HepG2 (cell line): ENCODE results near the gene CACNA2D3.

Experiments used
- CEBPB ChIP-seq: IDR thresholded peaks from 2 replicates; pipeline ENCODE4 v1.6.1; 2011; ENCODE audit warnings: low read depth, low read length, improper control_type of control experiment, borderline replicate concordance
- ETV6 ChIP-seq: sonication (generic); formaldehyde crosslinking; conservative IDR thresholded peaks from 2 replicates; pipeline ENCODE4 v1.4.0; 2020; ENCODE audit warnings: missing genetic modification reagents
- GABPA ChIP-seq, 2 experiments: IDR thresholded peaks; 2 replicates each; pipeline ENCODE4 v1.6.1; 2011 to 2016; ENCODE audit warnings: low read depth in 2 of 2, low read length in 1 of 2, missing biosample characterization in 1 of 2, missing genetic modification characterization in 1 of 2
- KDM3A ChIP-seq: IDR thresholded peaks from 2 replicates; pipeline ENCODE4 v1.6.1; 2018; ENCODE audit warnings: low read depth, missing compliant biosample characterization
- PLRG1 ChIP-seq: fragments of 450-650 bp; conservative IDR thresholded peaks from 2 replicates; pipeline ENCODE4 v1.6.1; 2016
- POLR2A ChIP-seq, 2 experiments: IDR thresholded peaks; 2 replicates each; pipeline ENCODE4 v1.6.1; 2011; ENCODE audit warnings: low read depth in 2 of 2, low read length in 2 of 2, mild to moderate bottlenecking in 1 of 2, moderate library complexity in 1 of 2; ENCODE audit not compliant: insufficient read depth in 1 of 2
- REL ChIP-seq: sonication (generic); formaldehyde crosslinking; conservative IDR thresholded peaks from 2 replicates; pipeline ENCODE4 v1.8.0; 2022; ENCODE audit warnings: mild to moderate bottlenecking, missing genetic modification reagents, moderate library complexity
- TSC22D2 ChIP-seq: sonication (generic); formaldehyde crosslinking; IDR thresholded peaks from 2 replicates; pipeline ENCODE4 v1.5.1; 2020; ENCODE audit warnings: missing genetic modification reagents, mild to moderate bottlenecking, borderline replicate concordance
- ZNF501 ChIP-seq: sonication (generic); formaldehyde crosslinking; IDR thresholded peaks from 2 replicates; pipeline ENCODE4 v1.5.1; 2020; ENCODE audit warnings: mild to moderate bottlenecking, moderate library complexity, missing genetic modification reagents
- TF ChIP-seq, protein P1 (sequence below): sonication (generic); formaldehyde crosslinking; IDR thresholded peaks from 2 replicates; pipeline ENCODE4 v1.5.0; 2020; ENCODE audit warnings: mild to moderate bottlenecking, missing genetic modification reagents, moderate library complexity
- TF ChIP-seq, protein P2 (sequence below): sonication (generic); formaldehyde crosslinking; IDR thresholded peaks from 2 replicates; pipeline ENCODE4 v1.4.0; 2020; ENCODE audit warnings: missing genetic modification reagents

DNA sequence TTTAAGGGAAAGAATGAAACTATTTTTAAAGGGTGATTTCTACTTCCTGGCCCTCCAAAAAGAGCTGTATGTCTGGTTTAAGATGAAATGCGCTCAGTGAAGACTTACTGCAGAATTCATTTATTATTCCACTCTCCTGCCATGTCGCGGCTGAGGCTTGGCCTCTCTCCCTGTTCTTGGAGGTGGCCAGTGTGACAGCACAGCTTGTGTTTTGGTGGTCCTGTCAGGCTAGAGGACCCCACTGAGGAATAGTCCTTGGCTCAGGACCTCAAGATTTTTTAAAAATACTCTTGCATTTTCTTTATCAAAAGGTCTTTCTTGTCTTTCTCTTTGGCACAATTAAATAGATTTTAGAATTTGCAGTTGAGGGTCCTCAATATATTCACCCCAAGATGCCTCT is 421.1 kb downstream of the CACNA2D3 start:
- no peak for TF ChIP-seq TSC22D2
- no peak for TF ChIP-seq CEBPB
- TF ChIP-seq, protein P1, sequence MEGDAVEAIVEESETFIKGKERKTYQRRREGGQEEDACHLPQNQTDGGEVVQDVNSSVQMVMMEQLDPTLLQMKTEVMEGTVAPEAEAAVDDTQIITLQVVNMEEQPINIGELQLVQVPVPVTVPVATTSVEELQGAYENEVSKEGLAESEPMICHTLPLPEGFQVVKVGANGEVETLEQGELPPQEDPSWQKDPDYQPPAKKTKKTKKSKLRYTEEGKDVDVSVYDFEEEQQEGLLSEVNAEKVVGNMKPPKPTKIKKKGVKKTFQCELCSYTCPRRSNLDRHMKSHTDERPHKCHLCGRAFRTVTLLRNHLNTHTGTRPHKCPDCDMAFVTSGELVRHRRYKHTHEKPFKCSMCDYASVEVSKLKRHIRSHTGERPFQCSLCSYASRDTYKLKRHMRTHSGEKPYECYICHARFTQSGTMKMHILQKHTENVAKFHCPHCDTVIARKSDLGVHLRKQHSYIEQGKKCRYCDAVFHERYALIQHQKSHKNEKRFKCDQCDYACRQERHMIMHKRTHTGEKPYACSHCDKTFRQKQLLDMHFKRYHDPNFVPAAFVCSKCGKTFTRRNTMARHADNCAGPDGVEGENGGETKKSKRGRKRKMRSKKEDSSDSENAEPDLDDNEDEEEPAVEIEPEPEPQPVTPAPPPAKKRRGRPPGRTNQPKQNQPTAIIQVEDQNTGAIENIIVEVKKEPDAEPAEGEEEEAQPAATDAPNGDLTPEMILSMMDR (CRISPR knock-in tag), result no peak
- TF ChIP-seq KDM3A (CRISPR knock-in tag), result no peak
- no peak for TF ChIP-seq POLR2A (IDR thresholded peaks at IDR 0.05; ENCODE audit: insufficient read depth in 1 of 2, low read depth in 2 of 2, low read length in 2 of 2)
- TF ChIP-seq, protein P2, sequence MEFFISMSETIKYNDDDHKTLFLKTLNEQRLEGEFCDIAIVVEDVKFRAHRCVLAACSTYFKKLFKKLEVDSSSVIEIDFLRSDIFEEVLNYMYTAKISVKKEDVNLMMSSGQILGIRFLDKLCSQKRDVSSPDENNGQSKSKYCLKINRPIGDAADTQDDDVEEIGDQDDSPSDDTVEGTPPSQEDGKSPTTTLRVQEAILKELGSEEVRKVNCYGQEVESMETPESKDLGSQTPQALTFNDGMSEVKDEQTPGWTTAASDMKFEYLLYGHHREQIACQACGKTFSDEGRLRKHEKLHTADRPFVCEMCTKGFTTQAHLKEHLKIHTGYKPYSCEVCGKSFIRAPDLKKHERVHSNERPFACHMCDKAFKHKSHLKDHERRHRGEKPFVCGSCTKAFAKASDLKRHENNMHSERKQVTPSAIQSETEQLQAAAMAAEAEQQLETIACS (CRISPR knock-in tag), result no peak
- no peak for TF ChIP-seq ZNF501 (CRISPR knock-in tag)
- TF ChIP-seq REL (CRISPR knock-in tag), result no peak
- TF ChIP-seq ETV6 (CRISPR knock-in tag), result no peak
- no peak for TF ChIP-seq PLRG1
- TF ChIP-seq GABPA (IDR thresholded peaks at IDR 0.05; ENCODE audit: low read depth, low read length), result no peak
- no peak for TF ChIP-seq GABPA (CRISPR knock-in tag; IDR thresholded peaks at IDR 0.05; ENCODE audit: low read depth)
